AG09309 (cell line): ENCODE measurements around the gene PTCRA.

Experiments
- DNase-seq: peaks from one replicate; pipeline ENCODE4 v3.0.0-alpha.2; 2010; ENCODE audit warnings: low read depth
- H3K4me3 ChIP-seq: 2 replicates; pipeline ENCODE4 v1.5.1; 2011; ENCODE audit warnings: mild to moderate bottlenecking, low read depth, low read length, moderate library complexity; ENCODE audit not compliant: control insufficient read depth
- TF ChIP-seq, protein P1 (sequence below): IDR thresholded peaks from 2 replicates; pipeline ENCODE4 v1.5.1; 2011; ENCODE audit warnings: mild to moderate bottlenecking, low read depth, low read length, inconsistent platforms; ENCODE audit not compliant: insufficient read depth, control insufficient read depth; ENCODE audit errors: missing control alignments

Gene PTCRA

GRCh38 chr6:42968126-42968701 lies 52.4 kb downstream of the PTCRA start:
- TF ChIP-seq, protein P1, sequence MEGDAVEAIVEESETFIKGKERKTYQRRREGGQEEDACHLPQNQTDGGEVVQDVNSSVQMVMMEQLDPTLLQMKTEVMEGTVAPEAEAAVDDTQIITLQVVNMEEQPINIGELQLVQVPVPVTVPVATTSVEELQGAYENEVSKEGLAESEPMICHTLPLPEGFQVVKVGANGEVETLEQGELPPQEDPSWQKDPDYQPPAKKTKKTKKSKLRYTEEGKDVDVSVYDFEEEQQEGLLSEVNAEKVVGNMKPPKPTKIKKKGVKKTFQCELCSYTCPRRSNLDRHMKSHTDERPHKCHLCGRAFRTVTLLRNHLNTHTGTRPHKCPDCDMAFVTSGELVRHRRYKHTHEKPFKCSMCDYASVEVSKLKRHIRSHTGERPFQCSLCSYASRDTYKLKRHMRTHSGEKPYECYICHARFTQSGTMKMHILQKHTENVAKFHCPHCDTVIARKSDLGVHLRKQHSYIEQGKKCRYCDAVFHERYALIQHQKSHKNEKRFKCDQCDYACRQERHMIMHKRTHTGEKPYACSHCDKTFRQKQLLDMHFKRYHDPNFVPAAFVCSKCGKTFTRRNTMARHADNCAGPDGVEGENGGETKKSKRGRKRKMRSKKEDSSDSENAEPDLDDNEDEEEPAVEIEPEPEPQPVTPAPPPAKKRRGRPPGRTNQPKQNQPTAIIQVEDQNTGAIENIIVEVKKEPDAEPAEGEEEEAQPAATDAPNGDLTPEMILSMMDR, result no peak
- no peak overlapping the region for H3K4me3 ChIP-seq
- DNase-seq, result no peak

DNA sequence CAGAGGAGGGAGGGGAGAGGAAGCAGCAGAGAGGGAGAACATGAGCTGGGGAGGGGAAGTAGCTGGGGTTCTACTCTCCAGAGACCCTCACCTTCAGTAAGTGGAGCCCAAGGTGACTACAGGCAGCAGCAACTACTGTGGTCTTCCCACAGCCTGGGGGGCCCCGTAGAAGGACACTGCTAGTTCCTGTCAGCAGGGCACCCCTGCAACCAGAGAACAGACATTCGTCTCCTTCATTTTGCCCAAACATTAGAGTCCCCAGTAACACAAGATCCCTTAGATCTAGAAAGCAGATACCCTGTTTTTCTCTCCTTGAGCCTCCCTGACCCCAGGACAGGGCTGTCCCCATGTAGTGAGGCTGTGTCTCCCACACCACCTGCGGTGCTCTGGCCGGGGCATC lies 52.9 kb downstream of the PTCRA start:
- DNase-seq, result no peak
- TF ChIP-seq, protein P1, result no peak
- H3K4me3 ChIP-seq, result no peak overlapping the region

GRCh38 chr6:42969431-42969830 lies 53.6 kb downstream of the PTCRA start:
- DNase-seq, result no peak
- TF ChIP-seq, protein P1, result no peak
- no peak overlapping the region for H3K4me3 ChIP-seq

- DNase-seq, result no peak
- TF ChIP-seq, protein P1, result no peak
- H3K4me3 ChIP-seq, result no peak overlapping the region
Observed at GRCh38 chr6:42969934-42970333, 54.1 kb downstream of the PTCRA start.

GRCh38 chr6:42970871-42971612 lies 55.2 kb downstream of the PTCRA start:
- no peak for DNase-seq
- TF ChIP-seq, protein P1, result no peak
- no peak overlapping the region for H3K4me3 ChIP-seq

DNA sequence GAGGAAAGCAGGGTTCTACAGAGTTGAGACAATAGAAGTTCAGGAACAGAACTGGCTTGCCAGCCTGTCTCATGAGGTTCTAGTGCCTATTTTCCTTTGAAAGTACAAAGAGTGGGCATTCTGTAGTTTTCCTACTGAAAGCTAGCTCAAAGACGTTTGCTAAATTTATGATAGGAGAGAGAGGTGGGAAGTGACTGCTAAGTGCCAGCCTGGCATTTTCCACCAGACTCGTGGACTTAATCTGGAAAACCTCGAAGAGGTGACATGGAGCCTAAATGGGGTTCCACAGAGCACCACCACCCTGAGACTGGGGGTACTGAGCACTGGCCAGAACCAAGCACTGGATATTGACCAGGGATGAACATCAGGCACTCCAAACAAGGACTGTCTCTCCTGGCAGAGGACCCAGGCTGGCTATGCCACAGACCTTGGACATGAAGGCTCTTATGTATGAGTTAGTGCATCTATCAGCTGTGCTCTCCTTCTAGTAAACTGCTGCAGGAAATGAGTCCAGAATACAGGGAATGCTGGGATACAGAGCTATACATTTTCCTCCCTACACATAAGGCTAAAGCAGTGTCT lies 56.0 kb downstream of the PTCRA start:
- TF ChIP-seq, protein P1, result no peak
- no peak overlapping the region for H3K4me3 ChIP-seq
- DNase-seq, result no peak
